HG03039 (cell line): ENCODE results near the gene SIPA1L3.
"Not testable (repeated sequence)": the region's sequence is repeated elsewhere in the genome, so short reads cannot be mapped to it uniquely, and the experiment has no call there.

Experiments used
- ATAC-seq: cut with Tn5 transposase; IDR thresholded peaks from one replicate; pipeline ENCODE4 v1.9.1; 2021; ENCODE audit warnings: mild to moderate bottlenecking, moderate library complexity; ENCODE audit not compliant: unreplicated experiment

The SIPA1L3 gene

DNA sequence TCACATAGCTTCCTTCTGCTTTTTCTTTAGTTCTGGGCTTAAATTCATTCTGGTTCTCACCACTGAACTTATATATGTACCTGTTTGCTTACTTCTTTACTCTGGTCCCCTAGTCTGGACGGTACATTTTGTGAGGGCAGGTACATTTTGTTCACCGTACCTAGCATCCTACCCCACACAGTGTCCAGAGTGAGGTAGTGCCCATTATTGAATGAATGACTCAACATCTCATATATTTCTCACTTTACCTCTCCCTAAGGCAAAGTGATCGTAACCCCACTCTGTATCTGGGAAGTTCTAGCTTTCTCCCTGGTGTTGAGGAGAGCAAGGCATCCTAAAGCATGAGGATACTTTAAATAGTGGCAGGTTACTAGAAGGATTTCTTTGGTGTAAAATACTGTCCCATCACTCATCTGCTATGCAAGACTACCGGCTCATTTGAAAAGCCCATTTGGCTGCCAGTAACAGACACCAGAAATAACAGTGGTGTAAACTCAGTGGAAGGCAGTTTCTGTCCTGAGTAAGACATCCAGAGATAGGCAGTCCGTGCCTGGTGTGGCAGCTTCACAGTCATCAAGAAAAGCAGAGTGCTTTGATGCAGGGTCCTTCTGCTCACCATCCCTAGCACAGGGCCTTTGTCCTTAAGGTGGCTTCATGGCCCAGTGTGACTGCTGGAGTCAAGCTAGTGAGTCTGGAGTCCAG lies 111.8 kb downstream of the SIPA1L3 start:
- ATAC-seq: no peak

DNA sequence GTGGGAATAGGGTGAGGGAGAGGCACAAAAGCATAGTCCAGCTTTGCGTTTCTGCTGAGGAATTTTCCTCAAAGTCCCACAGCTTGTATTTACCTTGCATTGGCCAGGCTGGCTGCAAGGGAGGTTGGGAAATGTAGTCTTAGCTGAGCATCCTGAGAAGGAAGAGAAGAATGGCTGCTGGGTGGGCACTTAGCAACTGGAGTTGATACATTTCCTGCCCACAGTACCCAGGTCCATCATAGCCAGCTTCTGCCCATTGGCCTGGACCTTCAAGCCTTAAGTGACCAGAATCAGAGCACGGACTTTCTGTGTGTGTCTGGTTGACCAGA lies 112.4 kb downstream of the SIPA1L3 start:
- no peak for ATAC-seq

DNA sequence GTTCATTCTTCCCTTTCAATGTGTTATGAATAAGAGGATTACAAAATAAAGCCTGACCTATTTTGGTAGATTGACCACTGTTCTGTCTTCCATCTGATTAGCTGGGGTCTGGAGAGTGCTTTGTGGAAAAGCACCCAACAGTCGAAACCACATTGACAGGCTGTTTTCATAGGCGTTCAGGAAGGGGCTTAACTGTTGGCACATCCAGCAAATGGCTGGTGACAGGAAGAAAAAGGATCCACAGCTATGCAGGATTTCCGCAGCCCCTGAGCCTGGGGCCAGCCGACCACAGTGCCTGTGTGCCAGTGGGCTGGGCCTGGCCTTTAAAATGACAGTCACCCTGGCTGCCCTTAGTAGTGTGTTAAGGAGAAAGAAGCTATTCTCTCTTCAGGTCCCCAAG lies 113.3 kb downstream of the SIPA1L3 start:
- ATAC-seq: no peak

DNA sequence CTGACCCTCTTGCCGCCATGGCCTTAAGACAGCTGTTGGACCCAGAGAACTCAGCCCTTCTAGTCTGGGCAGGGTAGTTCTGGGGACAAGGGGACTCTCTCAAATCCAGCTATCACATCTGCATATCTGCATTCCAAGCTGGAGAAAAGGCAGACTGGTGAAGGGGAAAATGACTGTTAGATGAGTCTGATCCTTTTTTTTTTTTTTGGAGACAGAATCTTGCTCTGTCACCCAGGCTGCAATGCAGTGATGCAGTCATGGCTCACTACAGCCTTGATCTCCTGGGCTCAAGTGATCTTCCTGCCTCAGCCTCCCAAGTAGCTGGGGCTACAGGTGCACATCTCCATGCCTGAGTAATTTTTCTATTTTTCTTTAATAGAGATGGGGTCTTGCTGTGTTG lies 114.3 kb downstream of the SIPA1L3 start:
- no peak for ATAC-seq

DNA sequence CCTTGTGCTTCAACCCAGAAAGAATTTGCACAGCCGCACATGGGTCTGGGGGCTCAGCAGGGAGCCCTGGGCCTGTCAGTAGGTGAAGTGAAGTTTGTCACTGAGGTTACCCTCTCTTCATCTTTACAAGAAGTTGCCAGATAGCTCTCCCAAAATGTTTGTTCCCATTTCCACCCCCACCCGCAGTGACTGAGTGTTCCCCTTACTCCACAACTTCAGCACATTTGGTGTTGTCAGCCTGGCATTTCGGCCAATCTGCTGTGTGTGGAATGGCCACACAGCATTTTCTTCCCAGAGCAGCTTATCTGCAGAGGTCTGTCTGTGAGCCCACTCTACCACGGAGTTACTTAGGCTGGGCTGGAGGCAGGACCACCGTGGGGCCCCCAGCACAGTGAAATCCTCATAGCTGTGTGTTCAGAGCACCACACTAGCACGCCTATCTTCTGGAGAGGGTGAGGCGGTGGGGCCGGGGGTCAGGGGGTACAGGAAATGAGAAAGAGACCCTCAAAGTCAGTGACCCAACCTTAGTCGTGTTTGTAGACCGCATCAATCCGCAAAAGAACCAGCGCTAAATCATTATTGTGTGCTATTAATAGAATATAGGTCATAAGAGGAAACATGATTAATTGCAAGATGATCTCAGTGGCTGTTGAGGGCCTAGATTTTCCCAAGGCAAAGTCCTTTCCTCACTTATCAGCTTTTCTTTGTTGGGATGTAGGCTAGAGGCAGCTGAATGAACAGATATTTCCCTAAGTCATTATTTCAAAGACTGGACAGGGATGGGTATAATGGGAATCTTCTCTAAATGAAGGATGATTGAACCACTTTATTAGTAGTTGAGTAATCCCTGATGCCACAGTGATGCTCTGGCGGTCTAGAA lies 116.0 kb downstream of the SIPA1L3 start:
- no peak for ATAC-seq

DNA sequence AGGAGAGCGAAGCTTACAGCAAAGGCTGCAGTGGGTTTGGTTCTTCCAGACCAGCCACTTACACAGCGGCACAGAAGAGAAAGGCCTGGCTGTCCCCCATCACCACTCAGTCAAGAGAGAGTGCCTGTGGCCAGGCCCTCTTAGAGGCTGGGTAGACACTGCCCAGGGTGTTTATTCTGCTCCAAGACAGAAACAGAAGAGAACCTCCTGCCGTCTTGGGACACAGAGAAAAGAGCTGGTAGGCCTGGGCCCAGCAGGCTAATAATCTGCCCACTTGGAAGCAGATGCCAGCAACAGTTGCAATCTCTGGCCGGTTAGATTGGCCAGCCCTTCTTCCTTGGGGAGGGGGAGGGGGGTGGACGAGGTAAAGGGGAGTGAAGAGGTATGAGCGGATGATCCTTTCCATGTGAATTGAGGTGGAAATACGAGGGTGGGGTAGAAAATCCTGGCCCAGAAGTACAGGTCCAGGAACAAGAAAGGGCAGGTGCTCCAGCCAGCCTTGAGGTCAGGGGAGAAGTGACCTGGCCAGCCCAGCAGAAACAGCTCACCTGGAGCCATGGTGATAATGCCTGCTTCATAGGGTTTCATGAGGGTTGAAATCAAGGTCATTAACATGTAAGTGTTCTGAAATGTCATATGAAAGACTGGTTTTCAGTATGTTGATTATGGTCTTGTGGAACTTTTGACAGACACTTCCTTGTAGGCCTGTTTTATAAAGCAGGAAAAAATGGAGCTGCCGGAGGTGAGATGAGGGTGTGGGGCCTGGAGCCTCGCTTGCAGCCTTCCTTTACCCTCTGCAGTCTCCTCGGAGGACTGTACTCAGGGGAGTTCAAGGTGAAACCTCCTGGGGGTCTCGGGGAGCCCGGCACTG lies 116.9 kb downstream of the SIPA1L3 start:
- no peak for ATAC-seq

DNA sequence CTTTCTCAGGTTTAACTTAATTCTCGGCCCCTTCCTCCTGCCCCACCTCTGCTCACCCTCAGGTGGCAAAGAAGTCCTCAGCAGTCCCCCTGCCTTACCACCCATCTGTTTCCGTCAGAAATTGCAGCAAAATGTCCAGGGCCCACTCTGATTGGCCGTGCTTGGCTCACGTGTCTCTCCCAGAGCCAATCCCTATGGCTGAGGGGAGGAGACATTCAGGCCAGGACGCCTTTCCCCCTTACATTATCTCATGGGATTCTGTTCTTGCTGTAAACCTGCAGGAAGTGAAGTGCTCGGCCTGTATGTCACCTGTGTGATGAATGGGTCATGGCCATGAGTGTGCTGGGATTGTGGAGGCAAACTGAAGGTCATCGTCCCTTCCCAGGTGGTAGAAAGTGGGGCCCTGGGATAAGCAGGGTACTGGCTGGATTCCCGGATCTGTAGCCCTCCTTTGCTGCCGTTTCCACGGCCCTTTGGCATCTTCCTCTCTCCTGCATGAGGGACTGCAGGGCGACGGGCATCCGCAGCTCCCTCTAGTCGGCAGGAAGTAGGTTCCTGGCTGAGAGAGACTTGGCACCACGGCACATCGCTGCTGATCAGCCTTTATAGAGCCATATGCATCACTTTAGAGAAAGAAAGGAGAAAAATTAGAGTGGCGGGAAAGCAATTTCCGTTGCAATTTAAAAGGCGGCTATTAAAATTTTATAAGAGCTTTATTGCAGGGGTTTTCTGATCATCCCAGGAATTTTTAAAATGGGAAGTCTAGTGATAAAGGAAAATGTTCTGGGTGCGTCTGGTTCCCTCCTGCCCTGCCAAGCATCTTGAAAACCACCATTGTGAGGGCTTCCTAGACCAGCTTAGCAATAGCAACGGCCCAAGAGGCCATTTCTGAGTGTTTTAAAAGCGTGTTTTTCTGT lies 118.2 kb downstream of the SIPA1L3 start:
- no peak for ATAC-seq

DNA sequence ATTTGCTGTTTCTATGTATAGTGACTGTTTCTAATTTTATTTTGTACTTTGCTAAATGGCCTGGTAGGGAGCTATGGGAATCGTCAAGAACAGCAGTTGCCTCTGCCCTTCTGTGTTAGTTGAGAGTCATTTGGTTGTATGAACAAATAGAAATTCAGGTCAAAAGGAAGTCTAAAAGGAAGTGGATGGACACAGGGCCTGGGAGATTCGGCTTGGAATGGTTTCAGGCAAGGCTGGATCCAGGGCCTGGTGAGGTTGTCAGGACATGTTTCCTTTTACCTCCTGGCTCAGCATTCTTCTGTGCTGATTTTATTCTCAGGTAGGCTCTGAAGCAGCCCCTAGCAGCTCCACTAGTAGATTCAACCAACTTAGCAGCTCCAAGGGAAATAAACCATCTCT lies 118.9 kb downstream of the SIPA1L3 start:
- no peak for ATAC-seq

DNA sequence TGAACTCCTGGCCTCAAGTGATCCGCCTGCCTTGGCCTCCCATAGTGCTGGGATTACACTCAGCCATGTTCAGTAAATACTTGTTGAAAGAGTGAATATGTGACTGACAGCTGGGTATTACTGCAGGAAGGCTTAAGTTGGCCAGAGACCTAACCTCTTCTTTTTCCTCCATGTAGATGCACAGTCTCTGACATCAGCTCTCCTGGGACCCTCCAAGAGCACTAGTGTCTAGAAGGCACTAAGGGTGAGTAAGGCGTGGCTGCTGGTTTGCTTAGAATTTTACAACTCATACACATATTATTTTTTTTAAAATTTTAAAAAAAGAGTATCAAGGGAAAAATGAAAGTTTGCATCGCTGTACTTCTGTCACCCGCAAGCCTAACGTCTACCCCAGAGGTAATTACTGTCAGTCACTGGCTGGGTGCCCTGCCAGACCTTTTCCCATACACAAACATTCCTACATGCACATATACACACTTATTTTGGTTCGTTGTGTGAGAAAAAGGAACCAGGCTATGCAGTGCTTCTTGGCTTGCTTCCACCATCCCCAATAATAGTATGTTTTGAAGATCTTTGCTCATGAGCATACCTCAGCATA lies 122.0 kb downstream of the SIPA1L3 start:
- ATAC-seq: no peak

DNA sequence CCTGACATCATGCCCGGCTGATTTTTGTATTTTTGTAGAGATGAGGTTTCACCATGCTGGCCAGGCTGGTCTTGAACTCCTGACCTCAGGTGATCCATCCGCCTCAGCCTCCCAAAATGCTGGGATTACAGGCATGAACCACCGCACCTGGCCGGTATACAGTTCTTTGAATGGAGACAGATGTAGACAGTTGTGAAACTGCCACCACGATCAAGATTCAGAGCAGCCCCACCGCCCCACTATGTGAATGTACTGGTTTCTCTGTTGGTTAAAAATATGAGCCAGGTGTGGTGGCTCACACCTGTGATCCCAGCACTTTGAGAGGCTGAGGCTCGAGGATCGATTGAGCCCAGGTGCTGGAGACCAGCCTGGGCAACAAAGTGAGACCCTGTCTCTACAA lies 123.0 kb downstream of the SIPA1L3 start:
- not testable (repeated sequence) for ATAC-seq

DNA sequence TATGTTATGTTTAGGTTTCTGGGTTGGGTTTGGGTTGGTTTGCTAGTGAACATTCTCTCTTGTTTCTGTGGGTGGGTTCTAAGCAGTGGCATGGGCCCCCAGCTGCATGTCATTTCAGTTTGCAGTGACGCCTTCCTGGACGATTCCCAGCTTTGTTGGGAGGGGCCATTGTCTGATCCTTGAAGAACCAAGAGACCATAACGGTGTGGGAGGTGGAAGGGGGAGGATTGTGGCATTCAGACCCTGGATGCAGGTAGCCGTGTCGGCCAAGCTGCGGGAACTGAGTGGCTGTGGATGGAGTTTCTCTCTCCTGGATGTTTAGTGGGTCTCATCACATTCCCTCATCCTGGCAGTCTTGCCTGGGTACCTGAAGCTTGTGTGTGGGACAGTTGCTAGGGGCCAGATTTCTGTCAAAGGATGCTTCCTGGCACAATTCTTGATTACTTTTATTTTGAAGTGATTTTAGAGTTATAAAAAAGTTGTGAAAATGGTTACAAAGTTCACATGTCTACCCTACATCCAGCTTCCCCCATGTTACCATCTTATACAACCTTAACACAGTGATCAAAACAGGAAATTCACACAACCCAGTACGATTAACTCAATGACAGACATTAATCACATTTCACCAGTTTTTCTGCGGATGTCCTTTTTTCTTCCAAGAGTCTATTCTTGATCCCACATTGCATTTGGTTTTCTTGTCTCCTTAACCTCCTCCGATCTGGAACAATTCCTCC lies 123.8 kb downstream of the SIPA1L3 start:
- no peak for ATAC-seq

DNA sequence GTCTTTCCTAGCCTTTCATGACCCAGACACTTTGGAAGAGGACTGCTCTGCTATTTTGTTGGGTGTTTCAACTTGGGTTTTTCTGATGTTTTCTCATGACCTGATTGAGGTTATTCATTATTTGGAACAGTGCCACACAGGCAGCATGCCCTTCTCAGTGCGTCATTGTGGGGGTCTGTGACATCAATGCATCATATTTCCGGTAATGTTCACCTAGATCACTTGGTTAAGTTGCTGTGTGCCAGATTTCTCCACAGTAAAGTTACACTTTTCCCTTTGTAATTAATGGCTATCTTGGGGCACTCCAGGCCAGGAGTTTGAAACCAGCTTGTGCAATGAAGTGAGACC lies 124.4 kb downstream of the SIPA1L3 start:
- ATAC-seq: no peak

DNA sequence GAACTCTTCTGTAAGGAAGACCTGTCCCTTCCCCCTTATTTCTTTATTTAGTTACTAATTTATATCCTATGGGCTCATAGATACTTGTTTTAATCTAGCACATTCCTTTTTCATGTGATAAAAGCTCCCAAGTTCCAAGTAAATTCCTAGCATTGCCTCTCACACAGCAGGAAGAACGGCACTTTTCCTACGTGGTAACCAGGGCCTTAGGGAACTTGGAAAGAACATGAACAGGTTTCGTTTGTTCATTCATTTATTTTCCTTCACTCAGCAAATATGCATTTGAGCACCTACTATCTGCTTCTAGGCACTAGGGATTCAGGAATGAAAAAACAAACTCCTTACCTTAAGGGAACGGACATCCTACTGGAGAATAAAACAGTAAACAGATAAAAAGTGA lies 125.1 kb downstream of the SIPA1L3 start:
- no peak for ATAC-seq

DNA sequence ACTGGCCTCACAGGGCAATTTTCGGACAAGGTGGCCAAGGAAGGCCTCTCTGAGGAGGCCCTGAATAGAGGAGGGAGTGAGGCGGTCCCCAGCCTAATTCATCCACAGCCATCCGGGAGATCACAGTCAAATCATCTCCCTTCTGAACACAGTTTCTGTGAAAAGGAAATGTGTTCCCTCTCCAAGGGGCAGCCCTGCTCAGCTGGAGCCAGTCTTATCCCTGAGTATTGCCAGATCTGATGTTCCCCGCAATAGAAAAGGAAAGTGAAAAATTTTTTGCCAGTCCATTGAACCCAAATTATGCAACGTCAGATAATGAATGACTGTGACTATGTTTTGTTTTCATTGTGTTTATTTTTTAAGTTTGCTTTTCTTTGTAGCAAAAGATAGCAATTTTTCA lies 125.9 kb downstream of the SIPA1L3 start:
- ATAC-seq: no peak

DNA sequence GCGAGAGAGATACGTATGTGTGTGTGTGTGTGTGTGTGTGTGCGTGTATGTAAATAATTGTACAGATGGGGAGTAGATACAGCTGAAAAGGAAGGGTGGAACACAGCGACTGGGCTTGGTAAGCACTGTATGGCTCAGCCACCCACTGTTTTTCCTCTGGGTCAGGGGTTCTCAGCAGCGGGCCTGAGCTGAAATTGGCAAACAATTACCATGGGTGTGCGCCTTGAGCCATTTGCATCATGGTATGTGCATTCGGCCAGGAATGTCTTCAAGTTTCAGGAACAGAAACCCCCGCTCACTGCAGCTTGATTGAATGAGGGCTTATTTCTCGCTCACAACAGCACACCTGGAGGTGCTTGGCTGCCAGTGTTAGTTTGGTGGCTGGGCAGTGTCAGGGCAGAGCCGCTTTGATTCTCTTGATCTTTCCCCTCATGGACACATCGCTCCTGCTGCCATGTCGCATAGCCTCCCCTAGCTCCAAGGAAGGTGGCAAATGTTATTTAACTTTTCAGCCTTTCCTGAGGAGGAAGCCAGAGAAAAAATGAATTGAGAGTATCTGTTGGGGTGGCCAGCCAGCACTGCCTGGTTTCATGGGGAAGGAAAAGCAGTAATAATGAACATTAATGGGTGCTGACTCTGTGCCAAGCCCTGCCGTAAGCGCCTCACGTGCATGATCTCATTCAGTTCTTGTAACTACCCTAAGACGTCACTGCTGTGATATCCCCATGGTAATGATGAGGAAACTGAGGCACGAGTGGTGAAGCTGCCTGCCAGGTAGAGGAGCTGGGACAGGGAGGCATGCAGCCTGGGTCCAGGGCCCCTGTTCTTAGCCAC lies 126.9 kb downstream of the SIPA1L3 start:
- ATAC-seq: peak; percentile 44

DNA sequence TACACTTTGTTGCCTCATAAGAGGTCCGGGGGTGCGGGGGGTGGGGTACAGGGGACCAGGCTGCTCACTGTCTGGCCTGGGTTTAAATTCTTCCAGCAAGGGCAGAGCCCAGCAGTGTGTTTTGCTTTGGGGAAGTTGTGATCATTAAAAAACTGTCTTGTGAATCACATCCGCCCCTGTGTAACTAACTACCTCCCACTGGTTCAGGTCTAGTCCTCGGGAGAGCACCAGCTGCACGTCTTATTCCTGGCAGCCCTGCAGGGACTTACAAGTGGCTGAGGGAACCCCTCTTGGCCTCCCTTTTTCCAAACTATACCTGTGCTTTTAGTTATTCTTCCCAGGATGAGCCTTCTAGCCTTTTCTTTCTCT lies 127.5 kb downstream of the SIPA1L3 start:
- no peak for ATAC-seq

DNA sequence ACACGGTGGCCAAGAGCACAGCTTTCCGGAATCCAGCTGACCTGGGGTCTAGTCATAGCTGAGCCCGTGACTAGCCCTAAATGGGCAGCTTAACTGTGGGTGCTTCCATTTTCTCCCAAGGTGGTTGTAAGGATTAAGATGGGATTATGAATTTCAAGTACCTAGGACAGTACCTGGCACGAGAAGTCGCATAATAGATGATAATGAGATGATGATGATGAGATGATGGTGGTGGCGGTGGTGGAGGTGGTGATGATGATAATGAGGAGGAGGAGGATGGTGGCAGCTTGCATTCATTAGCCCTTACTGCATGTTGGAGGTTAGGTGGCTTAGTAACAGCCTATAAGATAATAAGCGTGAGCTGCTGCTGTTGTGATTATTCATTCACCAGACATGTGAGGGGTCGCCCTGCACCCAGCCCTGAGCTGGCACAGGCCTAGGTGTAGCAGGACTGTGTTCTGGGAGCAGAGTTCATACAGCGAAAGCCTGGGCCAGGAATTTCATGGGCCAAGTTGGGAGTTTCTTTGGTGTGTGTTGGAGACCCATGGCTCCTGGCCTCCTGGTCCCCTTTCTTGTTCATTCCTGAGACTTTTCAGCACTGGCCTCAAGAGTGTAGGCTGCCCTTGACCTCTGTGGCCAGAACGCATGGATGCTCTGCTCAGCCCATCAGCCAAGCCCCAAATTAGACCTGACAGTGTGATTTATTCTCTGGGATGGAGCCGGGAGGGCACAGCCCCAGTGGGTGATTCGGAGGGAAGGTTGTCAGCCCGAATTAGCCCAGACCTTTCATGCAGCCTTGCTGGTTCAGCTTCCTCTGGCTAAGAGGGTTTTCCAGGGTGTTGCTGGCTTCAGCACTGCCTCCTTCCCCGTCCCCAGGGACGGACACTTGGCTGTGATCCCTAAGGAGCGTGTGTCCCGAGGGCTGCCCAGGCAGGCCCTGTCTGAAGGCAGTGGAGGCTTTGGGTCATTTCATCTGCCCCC lies 128.8 kb downstream of the SIPA1L3 start:
- ATAC-seq: no peak
